ENCODE results near the gene CLEC1A.
"Not testable (repeated sequence)": the region's sequence is repeated elsewhere in the genome, so short reads cannot be mapped to it uniquely, and the experiment has no call there.

Gene CLEC1A

GRCh38 chr12:10027311-10027710, 71.5 kb downstream of the CLEC1A start:
- H3K4me3 ChIP-seq (ENCODE audit: low read depth, low read length): no peak overlapping the region
- no peak for DNase-seq (ENCODE audit: low read depth)
- TF ChIP-seq, protein P1, sequence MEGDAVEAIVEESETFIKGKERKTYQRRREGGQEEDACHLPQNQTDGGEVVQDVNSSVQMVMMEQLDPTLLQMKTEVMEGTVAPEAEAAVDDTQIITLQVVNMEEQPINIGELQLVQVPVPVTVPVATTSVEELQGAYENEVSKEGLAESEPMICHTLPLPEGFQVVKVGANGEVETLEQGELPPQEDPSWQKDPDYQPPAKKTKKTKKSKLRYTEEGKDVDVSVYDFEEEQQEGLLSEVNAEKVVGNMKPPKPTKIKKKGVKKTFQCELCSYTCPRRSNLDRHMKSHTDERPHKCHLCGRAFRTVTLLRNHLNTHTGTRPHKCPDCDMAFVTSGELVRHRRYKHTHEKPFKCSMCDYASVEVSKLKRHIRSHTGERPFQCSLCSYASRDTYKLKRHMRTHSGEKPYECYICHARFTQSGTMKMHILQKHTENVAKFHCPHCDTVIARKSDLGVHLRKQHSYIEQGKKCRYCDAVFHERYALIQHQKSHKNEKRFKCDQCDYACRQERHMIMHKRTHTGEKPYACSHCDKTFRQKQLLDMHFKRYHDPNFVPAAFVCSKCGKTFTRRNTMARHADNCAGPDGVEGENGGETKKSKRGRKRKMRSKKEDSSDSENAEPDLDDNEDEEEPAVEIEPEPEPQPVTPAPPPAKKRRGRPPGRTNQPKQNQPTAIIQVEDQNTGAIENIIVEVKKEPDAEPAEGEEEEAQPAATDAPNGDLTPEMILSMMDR (IDR thresholded peaks at IDR 0.05; ENCODE audit: low read depth, low read length, missing control alignments): no peak
- in situ Hi-C loops (cut with HindIII; ENCODE audit: low sequenced_read_pairs): no loop called here

DNA sequence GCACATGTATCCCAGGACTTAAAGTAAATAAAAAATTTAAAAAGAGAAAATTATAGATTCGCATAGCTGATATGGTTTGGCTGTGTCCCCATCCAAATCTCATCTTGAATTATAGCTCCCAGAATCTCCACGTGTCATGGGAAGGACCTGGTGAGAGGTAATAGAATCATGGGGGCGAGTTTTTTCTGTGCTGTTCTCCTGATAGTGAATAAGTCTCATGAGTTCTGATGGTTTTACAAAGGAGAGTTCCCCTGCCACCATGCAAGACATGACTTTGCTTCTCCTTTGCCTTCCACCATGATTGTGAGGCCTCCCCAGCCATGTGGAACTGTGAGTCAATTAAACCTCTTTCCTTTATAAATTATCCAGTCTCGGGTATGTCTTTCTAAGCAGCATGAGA, 72.1 kb downstream of the CLEC1A start:
- in situ Hi-C loops (cut with HindIII; ENCODE audit: low sequenced_read_pairs); H3K4me3 ChIP-seq (ENCODE audit: low read depth, low read length); DNase-seq (ENCODE audit: low read depth): not testable (repeated sequence)

- no peak overlapping the region for H3K4me3 ChIP-seq (ENCODE audit: low read depth, low read length)
- in situ Hi-C loops (cut with HindIII; ENCODE audit: low sequenced_read_pairs): no loop called here
- TF ChIP-seq, protein P1 (IDR thresholded peaks at IDR 0.05; ENCODE audit: low read depth, low read length, missing control alignments): no peak
- DNase-seq (ENCODE audit: low read depth): no peak
These were observed 73.5 kb downstream of the CLEC1A start for GRCh38 chr12:10025236-10025635.

DNA sequence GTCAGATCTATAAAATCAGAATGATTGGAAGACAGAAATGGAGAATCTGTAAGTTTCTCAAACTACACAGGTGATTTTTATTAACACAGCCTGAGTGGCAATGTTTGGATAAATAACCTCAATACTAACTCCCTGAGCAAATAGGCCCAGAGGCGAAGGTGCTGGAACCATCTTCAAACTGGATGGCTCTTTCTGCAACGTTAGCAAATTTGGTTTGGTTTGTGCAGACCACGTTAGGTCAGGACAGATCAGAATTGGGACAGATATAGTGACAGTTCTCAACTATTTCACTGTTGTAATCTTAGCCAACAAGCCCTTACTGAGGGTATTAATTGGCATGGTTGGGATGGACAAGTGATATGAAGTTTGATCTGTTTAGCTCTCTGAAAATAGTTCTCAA, 77.4 kb downstream of the CLEC1A start:
- TF ChIP-seq, protein P1 (IDR thresholded peaks at IDR 0.05; ENCODE audit: low read depth, low read length, missing control alignments): no peak
- H3K4me3 ChIP-seq (ENCODE audit: low read depth, low read length): no peak overlapping the region
- no peak for DNase-seq (ENCODE audit: low read depth)
- in situ Hi-C loops (cut with HindIII; ENCODE audit: low sequenced_read_pairs): no loop called here
